Mucosa of rectum (tissue), 2 donors: Measurements from ENCODE around the gene ITCH.

Source experiments
- H3K27ac ChIP-seq, 2 donors: one replicate each; pipeline ENCODE4 v1.7.0; 2013; ENCODE audit warnings: inconsistent platforms in 2 of 2, low read depth in 2 of 2, low read length in 2 of 2
- H3K27me3 ChIP-seq, 2 donors: one replicate each; pipeline ENCODE4 v1.7.0; 2013; ENCODE audit warnings: low read length in 2 of 2; ENCODE audit not compliant: control insufficient read depth in 2 of 2, insufficient read depth in 2 of 2
- H3K36me3 ChIP-seq, 2 donors: one replicate each; pipeline ENCODE4 v1.7.0; 2013; ENCODE audit warnings: low read length in 2 of 2; ENCODE audit not compliant: control insufficient read depth in 2 of 2, insufficient read depth in 2 of 2
- H3K4me1 ChIP-seq, 2 donors: one replicate each; pipeline ENCODE4 v1.7.0; 2013; ENCODE audit warnings: low read length in 2 of 2, mild to moderate bottlenecking in 1 of 2; ENCODE audit not compliant: control insufficient read depth in 2 of 2, insufficient read depth in 2 of 2
- H3K4me3 ChIP-seq, 2 donors: one replicate each; pipeline ENCODE4 v1.7.0; 2013; ENCODE audit warnings: low read length in 2 of 2
- H3K9ac ChIP-seq, 2 donors: one replicate each; pipeline ENCODE4 v1.7.0; 2013; ENCODE audit warnings: low read length in 2 of 2, low read depth in 1 of 2, mild to moderate bottlenecking in 1 of 2
- H3K9me3 ChIP-seq, 2 donors: one replicate each; pipeline ENCODE4 v1.7.0; 2013; ENCODE audit warnings: low read length in 2 of 2; ENCODE audit not compliant: control insufficient read depth in 2 of 2
- donor health status: healthy.
- donor health status: Normal muscosa, but diverticular disease.

Gene ITCH

DNA sequence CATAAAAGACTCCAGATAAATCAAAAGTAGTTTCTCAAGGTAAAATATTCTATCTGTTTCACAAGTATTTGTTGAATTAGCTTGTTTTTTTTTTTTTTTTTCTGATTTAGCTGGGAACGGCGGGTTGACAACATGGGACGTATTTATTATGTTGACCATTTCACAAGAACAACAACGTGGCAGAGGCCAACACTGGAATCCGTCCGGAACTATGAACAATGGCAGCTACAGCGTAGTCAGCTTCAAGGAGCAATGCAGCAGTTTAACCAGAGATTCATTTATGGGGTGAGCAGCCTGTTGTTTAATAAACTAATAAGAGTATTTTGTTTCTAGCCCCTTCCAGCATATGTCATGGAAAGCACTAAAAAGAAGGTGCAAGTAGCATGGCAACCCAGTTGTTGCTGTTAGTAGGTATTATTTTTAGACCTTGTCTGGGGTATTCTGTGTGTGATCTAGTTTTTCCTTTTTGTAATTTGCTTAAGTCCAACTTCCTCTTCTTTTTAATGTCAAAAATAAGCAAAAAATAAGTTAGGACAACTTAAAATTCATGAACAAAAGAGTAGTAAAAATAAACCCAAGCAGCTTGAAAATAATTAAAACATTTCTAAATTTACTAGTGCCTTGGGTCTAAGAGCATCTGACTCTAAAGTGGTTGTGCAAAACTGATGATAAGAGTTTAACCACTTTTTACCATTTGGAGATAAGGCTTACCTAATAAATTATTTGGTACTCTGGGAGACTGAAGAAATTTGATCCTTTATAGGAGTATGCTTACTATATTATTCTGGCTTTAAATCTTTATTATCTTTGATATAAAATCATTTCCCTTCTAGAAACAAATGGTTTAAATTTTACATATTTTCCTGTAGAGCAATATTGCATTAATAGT is 82.3 kb downstream of the ITCH start:
- H3K36me3 ChIP-seq, result peaks cover 54 to 63% of the 10 kb centered on the region in 2 donors
- no peaks in the 10 kb centered on the region for H3K27me3 ChIP-seq
- H3K4me1 ChIP-seq, result no peaks in the 10 kb centered on the region
- no peak overlapping the region for H3K27ac ChIP-seq
- H3K4me3 ChIP-seq, result no peak overlapping the region
- H3K9ac ChIP-seq, result no peak overlapping the region
- H3K9me3 ChIP-seq, result no peaks in the 10 kb centered on the region

DNA sequence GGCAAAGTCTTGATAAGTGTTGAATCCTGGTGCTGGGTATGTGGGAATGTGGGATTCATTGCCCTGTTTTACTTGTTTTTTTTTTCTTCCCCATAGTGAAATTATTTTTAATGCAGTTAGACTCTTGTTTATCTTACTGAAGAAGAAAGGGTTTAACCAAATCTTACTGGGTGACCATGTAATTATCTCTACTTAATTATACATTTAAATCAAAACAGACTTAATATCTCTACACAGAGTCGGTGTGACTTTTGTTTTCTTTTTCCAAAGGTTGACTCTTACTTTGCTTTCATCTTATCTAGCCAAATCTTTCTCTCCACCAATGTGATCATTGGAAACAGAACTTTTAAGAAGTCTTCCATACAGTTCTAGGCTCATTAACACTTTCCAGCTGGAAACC is 85.4 kb downstream of the ITCH start:
- H3K36me3 ChIP-seq, result peaks cover 58 to 63% of the 10 kb centered on the region in 2 donors
- no peak overlapping the region for H3K27ac ChIP-seq
- no peak overlapping the region for H3K4me3 ChIP-seq
- H3K27me3 ChIP-seq, result no peaks in the 10 kb centered on the region
- no peak overlapping the region for H3K9ac ChIP-seq
- no peaks in the 10 kb centered on the region for H3K9me3 ChIP-seq
- no peaks in the 10 kb centered on the region for H3K4me1 ChIP-seq

DNA sequence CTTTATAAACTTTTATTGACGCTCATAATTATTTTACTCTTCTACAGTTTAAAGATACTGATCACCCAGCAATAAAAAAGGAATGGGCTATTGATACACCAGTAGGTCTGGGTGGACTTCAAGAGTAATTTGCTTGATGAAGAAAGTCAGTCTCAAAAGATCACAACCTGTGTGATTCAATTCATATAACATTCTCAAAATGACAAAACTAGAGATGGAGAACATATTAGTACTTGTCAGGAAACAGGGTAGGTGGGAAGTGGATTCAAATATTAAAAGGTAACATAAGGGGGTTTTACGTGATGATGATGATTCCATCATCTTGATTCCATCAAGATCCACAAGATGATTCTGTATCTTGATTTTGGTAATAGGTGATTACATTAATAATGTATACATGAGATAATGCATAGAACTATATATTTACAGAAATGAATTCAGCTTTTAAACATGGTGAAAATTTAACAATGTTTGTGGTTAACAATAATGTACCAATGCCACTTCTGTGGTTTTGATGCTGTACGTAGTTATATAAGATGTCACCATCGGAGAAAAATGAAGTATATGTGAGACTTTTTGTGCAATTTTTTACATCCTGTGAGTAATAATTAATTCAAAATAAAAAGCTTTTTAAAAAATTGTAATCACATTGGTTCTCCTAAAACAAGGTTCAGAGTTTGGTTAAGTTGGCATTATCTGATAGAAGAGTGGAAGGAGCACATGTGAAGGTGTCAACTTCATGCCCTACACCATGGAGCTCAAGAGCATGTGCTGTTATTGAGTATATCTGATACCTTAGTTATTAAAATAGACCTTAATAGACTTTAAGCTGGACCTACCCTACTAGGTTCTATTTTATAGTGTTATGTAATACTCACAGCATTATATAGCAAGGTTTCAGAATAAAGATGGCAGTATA is 86.9 kb downstream of the ITCH start:
- Histone ChIP-seq H3K4me3 (no peak overlapping the region), H3K27ac (no peak overlapping the region), H3K4me1 (no peaks in the 10 kb centered on the region), H3K9ac (no peak overlapping the region), H3K9me3 (no peaks in the 10 kb centered on the region), H3K27me3 (no peaks in the 10 kb centered on the region), H3K36me3 (peaks cover 44 to 51% of the 10 kb centered on the region in 2 donors)

DNA sequence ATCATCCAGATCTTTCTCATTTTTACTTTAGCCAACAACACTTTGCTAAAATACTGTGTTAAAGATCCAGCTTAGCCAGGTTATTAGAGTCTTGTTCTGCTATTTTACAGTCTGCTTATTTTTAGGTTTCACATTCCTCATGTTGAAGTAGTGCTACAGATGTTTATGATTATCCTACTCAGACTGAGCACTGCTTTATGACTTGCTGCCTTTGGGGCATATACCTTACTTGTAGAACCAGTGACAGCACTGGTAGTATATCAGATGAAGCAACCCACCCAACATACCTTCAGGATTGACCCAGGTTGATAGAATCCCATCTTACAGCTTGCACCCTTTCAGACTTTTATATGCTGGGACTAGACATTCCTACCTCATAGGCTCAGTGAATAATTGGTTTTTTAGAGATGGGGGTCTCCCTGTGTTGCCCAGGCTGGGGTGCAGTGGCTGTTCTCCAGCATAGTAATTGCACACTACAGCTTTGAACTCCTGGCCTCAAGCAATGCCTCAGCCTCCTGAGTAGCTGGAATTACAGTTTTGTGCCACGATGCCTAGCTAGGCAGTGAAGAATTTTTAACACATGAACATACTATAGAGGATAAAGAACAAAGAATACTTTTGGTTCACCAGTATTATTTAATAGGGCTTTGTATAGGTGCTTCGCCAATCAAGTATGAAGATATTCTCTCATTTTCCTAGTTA is 89.4 kb downstream of the ITCH start:
- H3K27ac ChIP-seq, result no peak overlapping the region
- no peak overlapping the region for H3K4me3 ChIP-seq
- no peaks in the 10 kb centered on the region for H3K9me3 ChIP-seq
- no peaks in the 10 kb centered on the region for H3K4me1 ChIP-seq
- H3K27me3 ChIP-seq, result no peaks in the 10 kb centered on the region
- H3K9ac ChIP-seq, result no peak overlapping the region
- H3K36me3 ChIP-seq, result peaks cover 30 to 42% of the 10 kb centered on the region in 2 donors

DNA sequence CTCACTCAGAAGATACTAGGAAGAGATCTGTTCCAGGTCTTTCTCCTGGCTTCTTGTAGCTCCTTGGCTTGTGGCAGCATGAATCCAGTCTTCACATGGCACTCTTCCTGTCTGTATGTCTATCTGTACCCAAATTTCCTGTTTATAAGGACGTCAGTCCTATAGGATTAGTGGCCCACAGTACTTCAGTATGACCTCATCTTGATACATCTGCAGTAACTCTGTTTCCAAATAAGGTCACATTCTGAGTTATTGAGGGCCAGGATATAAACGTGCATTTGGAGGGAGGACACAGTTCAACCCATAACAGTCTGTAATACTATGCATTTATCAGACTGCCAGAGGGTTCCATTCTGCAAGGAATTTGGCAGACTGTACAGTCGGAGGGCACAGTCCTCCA is 95.6 kb downstream of the ITCH start:
- H3K4me1 ChIP-seq, result no peaks in the 10 kb centered on the region
- H3K27me3 ChIP-seq, result no peaks in the 10 kb centered on the region
- H3K9ac ChIP-seq, result no peak overlapping the region
- H3K9me3 ChIP-seq, result no peaks in the 10 kb centered on the region
- H3K4me3 ChIP-seq, result no peak overlapping the region
- H3K27ac ChIP-seq, result no peak overlapping the region
- H3K36me3 ChIP-seq, result peaks cover 32 to 36% of the 10 kb centered on the region in 2 donors

DNA sequence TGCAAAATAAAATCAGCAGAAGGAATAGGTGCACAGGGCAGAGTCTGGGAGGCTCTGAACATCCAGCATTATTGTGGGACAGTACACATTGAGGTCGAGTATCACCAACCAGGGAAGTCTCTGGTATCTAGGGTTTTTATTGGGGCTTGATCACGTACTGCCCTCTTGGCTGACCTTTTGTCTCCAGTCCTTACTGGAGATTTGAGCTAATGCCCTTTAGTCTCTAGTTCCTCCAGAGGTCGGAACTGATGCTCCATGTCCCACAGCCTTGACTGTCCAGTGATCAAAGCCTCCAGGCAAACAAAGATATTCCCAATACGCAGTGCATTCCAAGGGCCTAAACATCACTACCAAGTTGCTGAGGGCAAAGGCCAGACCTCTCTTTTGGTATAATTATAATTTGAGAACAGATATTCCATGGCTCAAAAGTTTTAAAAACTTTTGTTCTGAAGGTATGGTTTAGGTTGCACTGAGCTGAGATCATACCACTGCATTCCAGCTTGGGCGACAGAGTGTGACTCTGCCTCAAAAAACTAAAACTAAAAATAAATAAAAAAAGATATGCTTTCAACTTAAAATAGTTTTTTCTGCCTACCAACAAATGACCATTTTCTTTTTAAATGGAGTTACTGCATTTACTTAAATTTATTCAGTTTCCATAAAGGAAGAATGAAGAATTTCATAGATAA is 96.3 kb downstream of the ITCH start:
- no peaks in the 10 kb centered on the region for H3K9me3 ChIP-seq
- H3K36me3 ChIP-seq, result peaks cover 32 to 36% of the 10 kb centered on the region in 2 donors
- H3K27me3 ChIP-seq, result no peaks in the 10 kb centered on the region
- no peak overlapping the region for H3K27ac ChIP-seq
- H3K4me1 ChIP-seq, result no peaks in the 10 kb centered on the region
- no peak overlapping the region for H3K4me3 ChIP-seq
- H3K9ac ChIP-seq, result no peak overlapping the region

DNA sequence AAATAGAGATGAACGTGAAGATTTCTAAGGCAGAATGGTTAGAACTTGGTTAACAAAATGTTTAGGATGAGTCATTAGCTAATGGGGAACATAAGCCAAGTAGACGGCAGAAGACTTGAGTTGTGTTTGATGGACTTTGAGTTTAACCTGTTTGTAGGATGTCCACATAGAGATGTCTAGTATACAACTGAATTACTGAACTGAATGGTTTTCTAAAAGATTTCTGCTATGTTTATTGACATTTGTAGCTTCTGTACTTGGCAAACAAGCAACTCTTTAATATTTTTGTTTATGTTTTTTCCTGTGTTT is 98.7 kb downstream of the ITCH start:
- Histone ChIP-seq H3K9me3 (no peaks in the 10 kb centered on the region), H3K36me3 (peaks cover 32 to 36% of the 10 kb centered on the region in 2 donors), H3K9ac (no peak overlapping the region), H3K27ac (no peak overlapping the region), H3K4me3 (no peak overlapping the region), H3K27me3 (no peaks in the 10 kb centered on the region), H3K4me1 (no peaks in the 10 kb centered on the region)

DNA sequence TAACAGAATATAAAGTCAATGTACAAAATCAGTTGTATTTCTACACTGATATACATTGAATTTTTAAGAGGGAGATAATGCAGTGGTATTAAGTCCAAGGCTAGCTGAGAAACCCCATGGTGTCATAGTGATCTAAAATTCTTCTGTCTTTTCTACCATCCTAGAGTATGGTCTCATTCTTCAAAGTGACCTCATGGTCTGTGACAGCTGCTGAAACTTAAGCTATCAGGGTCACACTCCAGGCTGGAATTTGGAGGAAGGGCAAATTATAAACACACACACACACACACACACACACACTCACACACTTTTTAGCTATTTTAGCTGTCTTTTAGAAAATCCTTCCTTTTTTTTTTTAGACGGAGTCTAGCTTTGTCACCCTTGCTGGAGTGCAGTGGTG is 105.9 kb downstream of the ITCH start:
- Histone ChIP-seq H3K9ac (no peak overlapping the region), H3K9me3 (no peaks in the 10 kb centered on the region), H3K27me3 (no peaks in the 10 kb centered on the region), H3K27ac (no peak overlapping the region), H3K4me3 (no peak overlapping the region), H3K4me1 (peaks cover 0 to 4% of the 10 kb centered on the region in 2 donors), H3K36me3 (peaks cover 12 to 33% of the 10 kb centered on the region in 2 donors)

DNA sequence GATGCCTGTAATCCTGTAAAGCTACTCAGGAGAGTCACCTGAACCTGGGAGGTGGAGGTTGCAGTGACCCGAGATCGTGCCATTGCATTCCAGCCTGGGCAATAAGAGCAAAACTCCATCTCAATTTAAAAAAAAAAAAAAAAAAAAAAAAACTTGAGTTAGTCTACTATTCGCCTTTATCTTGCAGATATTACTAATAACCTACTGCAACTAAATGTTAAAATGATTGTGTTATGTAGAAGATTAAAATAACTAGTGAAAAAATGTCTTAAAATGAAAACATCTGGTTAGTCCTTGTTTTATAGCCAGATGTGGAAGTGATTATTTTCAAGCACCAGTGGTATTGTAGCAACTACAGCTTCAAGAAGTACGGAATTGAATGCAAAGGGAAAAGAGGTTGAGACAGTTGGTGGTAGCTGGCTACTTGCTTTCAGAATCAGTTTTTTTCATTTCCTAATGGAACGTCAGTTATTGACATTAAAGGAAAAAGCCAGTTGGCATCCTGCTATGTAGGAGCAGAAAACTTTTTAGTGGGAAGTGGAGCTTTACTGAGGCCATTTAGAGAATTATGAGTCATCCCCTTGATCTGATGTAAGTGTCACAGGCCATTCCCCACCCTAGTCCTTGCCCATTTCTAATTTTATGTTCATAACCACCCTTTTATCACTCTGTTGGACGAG is 109.3 kb downstream of the ITCH start:
- Histone ChIP-seq H3K9ac (no peak overlapping the region), H3K9me3 (no peaks in the 10 kb centered on the region), H3K4me1 (peaks cover 0 to 4% of the 10 kb centered on the region in 2 donors), H3K4me3 (no peak overlapping the region), H3K27me3 (no peaks in the 10 kb centered on the region), H3K36me3 (peaks cover 12 to 35% of the 10 kb centered on the region in 2 donors), H3K27ac (no peak overlapping the region)
